Upper lobe of left lung (tissue), 6 donors: ENCODE measurements around the gene BRAT1. TPM values are rescaled to one million over a fixed set of nuclear protein-coding genes. Genes with fewer than 3 reads are reported as not detected.

Experiments used
- ATAC-seq, 2 donors: fragments of 200-7000 bp; cut with Tn5 transposase; one replicate each; pipeline ENCODE4 v1.9.1; 2022; ENCODE audit warnings: mild to moderate bottlenecking in 2 of 2, moderate library complexity in 2 of 2; ENCODE audit not compliant: low FRiP score in 2 of 2
- DNase-seq, 2 donors: peaks; one replicate each; pipeline ENCODE4 v3.0.0-alpha.2; 2019 to 2020
- H3K27ac ChIP-seq, 4 donors: fragments of 200-600 bp; sonication (generic); one replicate each; pipeline ENCODE4 v1.5.1; 2016 to 2019
- H3K27me3 ChIP-seq, 4 donors: fragments of 200-600 bp; sonication (generic); one replicate each; pipeline ENCODE4 v1.5.1; 2017 to 2019
- H3K36me3 ChIP-seq, 4 donors: fragments of 200-600 bp; sonication (generic); one replicate each; pipeline ENCODE4 v1.5.1; 2016 to 2019
- H3K4me1 ChIP-seq, 4 donors: fragments of 200-600 bp; sonication (generic); one replicate each; pipeline ENCODE4 v1.5.1; 2018 to 2019
- H3K4me3 ChIP-seq, 4 donors: fragments of 200-600 bp; sonication (generic); one replicate each; pipeline ENCODE4 v1.5.1; 2017 to 2019; ENCODE audit warnings: mild to moderate bottlenecking in 2 of 4, moderate library complexity in 1 of 4
- H3K9me3 ChIP-seq, 4 donors: fragments of 200-600 bp; sonication (generic); one replicate each; pipeline ENCODE4 v1.5.1; 2018 to 2019
- CTCF ChIP-seq, 6 experiments: fragments of 450-650 bp in 4 of 6; fragments of 200-600 bp in 2 of 6; sonication (generic) in 2 of 6; IDR thresholded peaks; one replicate each; pipeline ENCODE4 v1.5.1; 2016 to 2019; ENCODE audit warnings: antibody characterized with exemption in 6 of 6
- EP300 ChIP-seq, 4 donors: sonication (generic); formaldehyde crosslinking; IDR thresholded peaks; one replicate each; pipeline ENCODE4 v1.5.1; 2017; ENCODE audit warnings: antibody characterized with exemption in 4 of 4, control low read depth in 2 of 4
- POLR2A ChIP-seq, 4 donors: fragments of 450-650 bp; IDR thresholded peaks; one replicate each; pipeline ENCODE4 v1.5.1; 2016 to 2017; ENCODE audit warnings: antibody characterized with exemption in 4 of 4, mild to moderate bottlenecking in 2 of 4
- POLR2AphosphoS5 ChIP-seq, 2 donors: sonication (generic); formaldehyde crosslinking; IDR thresholded peaks; one replicate each; pipeline ENCODE4 v1.5.1; 2017; ENCODE audit warnings: antibody characterized with exemption in 2 of 2
- WGBS, 2 donors: methylation state at CpG; one replicate each; pipeline ENCODE4 v1.1.5; 2017 to 2018; 5-methylcytosine and 5-hydroxymethylcytosine counted together
- total RNA-seq, 6 donors: library from RNA; depleted of rRNA in 4 of 6; stranded (reverse); fragments of >200 nt in 4 of 6; gene quantifications; one replicate each; pipeline versions ENCODE4 v1.1.0 to v1.2.1, GENCODE V29; 2016 to 2021
- donor health status: DM: no; HTN: no; CAD: no; lungs with moderate emphysema.
- donor health status: DM: no; HTN: yes; CAD: no; lungs with severe emphysema.

The BRAT1 gene
- total RNA-seq, 6 donors from 2014 or later: 23.9 to 68.3 (median 31.0) TPM

GRCh38 chr7:2493205-2494164, 61.8 kb downstream of the BRAT1 start:
- Histone ChIP-seq H3K36me3 (no peaks in the 10 kb centered on the region), H3K27ac (peak overlapping the region in 1 of 4 donors; percentile 13), H3K4me1 (peaks cover 27 to 42% (median 35%) of the 10 kb centered on the region in 4 donors), H3K4me3 (no peak overlapping the region), H3K27me3 (no peaks in the 10 kb centered on the region), H3K9me3 (no peaks in the 10 kb centered on the region)
- 59 to 69% methylated on average over 10 of the region's 11 CpGs for WGBS, 2 donors
- no peak for TF ChIP-seq CTCF (IDR thresholded peaks at IDR 0.05)
- no peak for TF ChIP-seq POLR2AphosphoS5 (IDR thresholded peaks at IDR 0.05)
- no peak for TF ChIP-seq EP300 (IDR thresholded peaks at IDR 0.05)
- TF ChIP-seq POLR2A (IDR thresholded peaks at IDR 0.05): no peak
- peak in 1 of 2 donors; percentile 20 for ATAC-seq
- peak in 1 of 2 donors; percentile 48 for DNase-seq

- ATAC-seq: no peak
- no peak for DNase-seq
- no peaks in the 10 kb centered on the region for H3K27me3 ChIP-seq
- WGBS, 2 donors: 89 to 96% methylated on average over 2 of the region's 2 CpGs
- no peaks in the 10 kb centered on the region for H3K36me3 ChIP-seq
- no peak overlapping the region for H3K27ac ChIP-seq
- peaks cover 27 to 42% (median 34%) of the 10 kb centered on the region in 4 donors for H3K4me1 ChIP-seq
- no peak overlapping the region for H3K4me3 ChIP-seq
- no peak for TF ChIP-seq POLR2AphosphoS5 (IDR thresholded peaks at IDR 0.05)
- TF ChIP-seq EP300 (IDR thresholded peaks at IDR 0.05): no peak
- no peak for TF ChIP-seq CTCF (IDR thresholded peaks at IDR 0.05)
- TF ChIP-seq POLR2A (IDR thresholded peaks at IDR 0.05): no peak
- no peaks in the 10 kb centered on the region for H3K9me3 ChIP-seq
These were observed 63.3 kb downstream of the BRAT1 start for GRCh38 chr7:2492038-2492437.

- Histone ChIP-seq H3K27ac (peak overlapping the region in 2 of 4 donors; percentile 35 to 57), H3K36me3 (no peaks in the 10 kb centered on the region), H3K4me3 (no peak overlapping the region), H3K27me3 (no peaks in the 10 kb centered on the region), H3K4me1 (peaks cover 27 to 42% (median 34%) of the 10 kb centered on the region in 4 donors), H3K9me3 (no peaks in the 10 kb centered on the region)
- TF ChIP-seq POLR2AphosphoS5 (IDR thresholded peaks at IDR 0.05) (no peak), EP300 (IDR thresholded peaks at IDR 0.05) (no peak), CTCF (IDR thresholded peaks at IDR 0.05) (no peak), POLR2A (IDR thresholded peaks at IDR 0.05) (no peak)
- peak in 1 of 2 donors; percentile 61 for DNase-seq
- WGBS, 2 donors: 34 to 62% methylated on average over 4 to 13 of the region's 13 CpGs
- ATAC-seq: no peak
These were observed 65.1 kb downstream of the BRAT1 start for GRCh38 chr7:2490181-2490651.

GRCh38 chr7:2488681-2489080, 66.6 kb downstream of the BRAT1 start:
- Histone ChIP-seq H3K4me1 (peaks cover 15 to 30% (median 24%) of the 10 kb centered on the region in 4 donors), H3K27ac (peak overlapping the region in 3 of 4 donors; percentile 4 to 54 (median 26)), H3K27me3 (no peaks in the 10 kb centered on the region), H3K36me3 (no peaks in the 10 kb centered on the region), H3K4me3 (no peak overlapping the region), H3K9me3 (no peaks in the 10 kb centered on the region)
- peak in 1 of 2 donors; percentile 60 for DNase-seq
- no peak for ATAC-seq
- TF ChIP-seq EP300 (IDR thresholded peaks at IDR 0.05) (no peak), POLR2A (IDR thresholded peaks at IDR 0.05) (no peak), POLR2AphosphoS5 (IDR thresholded peaks at IDR 0.05) (no peak), CTCF (IDR thresholded peaks at IDR 0.05) (no peak)
- 35 to 42% methylated on average over 2 to 9 of the region's 9 CpGs for WGBS, 2 donors
